ENCODE data around the gene PDGFRB. TPM values are rescaled to one million over a fixed set of nuclear protein-coding genes. Genes with fewer than 3 reads are reported as not detected.

Gene PDGFRB
- polyA plus RNA-seq, 3 donors, result 113 to 137 (median 137) TPM

GRCh38 chr5:150119421-150120061 is 36.1 kb downstream of the PDGFRB start:
- no peak for DNase-seq

- DNase-seq, result no peak
Observed at GRCh38 chr5:150118561-150119229, 37.0 kb downstream of the PDGFRB start.

GRCh38 chr5:150117945-150118560 is 37.6 kb downstream of the PDGFRB start:
- DNase-seq, result no peak

- DNase-seq, result no peak
Observed at GRCh38 chr5:150116667-150117400, 38.8 kb downstream of the PDGFRB start.

GRCh38 chr5:150114773-150115408 is 40.8 kb downstream of the PDGFRB start:
- no peak for DNase-seq

GRCh38 chr5:150114102-150114641 is 41.5 kb downstream of the PDGFRB start:
- DNase-seq, result no peak

GRCh38 chr5:150113047-150113744 is 42.4 kb downstream of the PDGFRB start:
- DNase-seq, result no peak

GRCh38 chr5:150112201-150113046 is 43.2 kb downstream of the PDGFRB start:
- DNase-seq, result no peak

- no peak for DNase-seq
Observed at GRCh38 chr5:150111122-150111521, 44.5 kb downstream of the PDGFRB start.

- DNase-seq, result no peak
Observed at GRCh38 chr5:150109921-150110320, 45.7 kb downstream of the PDGFRB start.

- DNase-seq, result no peak
Observed at GRCh38 chr5:150108711-150109514, 46.7 kb downstream of the PDGFRB start.

GRCh38 chr5:150107909-150108447 is 47.7 kb downstream of the PDGFRB start:
- DNase-seq, result no peak

GRCh38 chr5:150106674-150107426 is 48.8 kb downstream of the PDGFRB start:
- peak; percentile 40 for DNase-seq

GRCh38 chr5:150105928-150106615 is 49.6 kb downstream of the PDGFRB start:
- no peak for DNase-seq

- DNase-seq, result no peak
Observed at GRCh38 chr5:150104550-150104870, 51.1 kb downstream of the PDGFRB start.

- no peak for DNase-seq
Observed at GRCh38 chr5:150103678-150104549, 51.7 kb downstream of the PDGFRB start.

GRCh38 chr5:150101023-150101422 is 54.6 kb downstream of the PDGFRB start:
- DNase-seq, result no peak
